Liver (tissue), 9 donors: Measurements from ENCODE around the gene AUNIP. TPM values are rescaled to one million over a fixed set of nuclear protein-coding genes. Genes with fewer than 3 reads are reported as not detected.

Experiments
- DNase-seq: peaks from one replicate; pipeline ENCODE4 v3.0.0-alpha.2; 2017; ENCODE audit warnings: low spot score
- H3K27ac ChIP-seq, 2 donors: one replicate each; pipeline ENCODE4 v1.7.0; 2013; ENCODE audit warnings: inconsistent platforms in 2 of 2, low read length in 2 of 2, control low read depth in 1 of 2, low read depth in 1 of 2, mild to moderate bottlenecking in 1 of 2
- H3K27me3 ChIP-seq, 4 donors: one replicate each; pipeline versions ENCODE4 v1.6.1 to v1.7.0; 2013; ENCODE audit warnings: low read length in 3 of 4, inconsistent platforms in 1 of 4, mild to moderate bottlenecking in 1 of 4, moderate library complexity in 1 of 4; ENCODE audit not compliant: control insufficient read depth in 4 of 4, insufficient read depth in 4 of 4
- H3K36me3 ChIP-seq, 4 donors: one replicate each; pipeline versions ENCODE4 v1.6.1 to v1.7.0; 2013; ENCODE audit warnings: low read length in 3 of 4, mild to moderate bottlenecking in 3 of 4, low read depth in 1 of 4, moderate library complexity in 1 of 4; ENCODE audit not compliant: control insufficient read depth in 4 of 4, insufficient read depth in 3 of 4
- H3K4me1 ChIP-seq, 4 donors: one replicate each; pipeline versions ENCODE4 v1.6.1 to v1.7.0; 2013; ENCODE audit warnings: low read length in 3 of 4, mild to moderate bottlenecking in 3 of 4, moderate library complexity in 1 of 4; ENCODE audit not compliant: control insufficient read depth in 4 of 4, insufficient read depth in 4 of 4
- H3K4me3 ChIP-seq, 3 donors: one replicate each; pipeline versions ENCODE4 v1.6.1 to v1.7.0; 2013; ENCODE audit warnings: low read length in 3 of 3, control low read depth in 1 of 3, low read depth in 1 of 3, mild to moderate bottlenecking in 1 of 3
- H3K9ac ChIP-seq, 2 donors: one replicate each; pipeline ENCODE4 v1.7.0; 2013; ENCODE audit warnings: low read length in 2 of 2, mild to moderate bottlenecking in 2 of 2, moderate library complexity in 2 of 2, control low read depth in 1 of 2, low read depth in 1 of 2
- H3K9me3 ChIP-seq, 4 donors: one replicate each; pipeline versions ENCODE4 v1.6.1 to v1.7.0; 2013; ENCODE audit warnings: low read length in 3 of 4; ENCODE audit not compliant: control insufficient read depth in 4 of 4
- EGR1 ChIP-seq, 2 donors: IDR thresholded peaks; 2 replicates each; pipeline ENCODE4 v1.6.1; 2016 to 2018; ENCODE audit warnings: antibody characterized with exemption in 2 of 2, low read depth in 2 of 2
- FOXA1 ChIP-seq: IDR thresholded peaks from 2 replicates; pipeline ENCODE4 v1.6.1; 2016; ENCODE audit warnings: antibody characterized with exemption
- GABPA ChIP-seq, 2 donors: IDR thresholded peaks in 1 of 2; conservative IDR thresholded peaks in 1 of 2; 2 replicates each; pipeline ENCODE4 v1.6.1; 2016; ENCODE audit warnings: antibody characterized with exemption in 2 of 2, mild to moderate bottlenecking in 1 of 2, moderate library complexity in 1 of 2
- HNF4A ChIP-seq, 2 donors: conservative IDR thresholded peaks; 2 replicates each; pipeline ENCODE4 v1.6.1; 2016; ENCODE audit warnings: antibody characterized with exemption in 2 of 2, mild to moderate bottlenecking in 2 of 2
- HNF4G ChIP-seq: IDR thresholded peaks from 2 replicates; pipeline ENCODE4 v1.6.1; 2016; ENCODE audit warnings: antibody characterized with exemption
- JUND ChIP-seq, 2 donors: IDR thresholded peaks; 2 replicates each; pipeline ENCODE4 v1.6.1; 2016; ENCODE audit warnings: antibody characterized with exemption in 2 of 2
- MAX ChIP-seq: IDR thresholded peaks from 2 replicates; pipeline ENCODE4 v1.6.1; 2016; ENCODE audit warnings: antibody characterized with exemption
- NR2F2 ChIP-seq: IDR thresholded peaks from 2 replicates; pipeline ENCODE4 v1.6.1; 2016; ENCODE audit warnings: antibody characterized with exemption
- RAD21 ChIP-seq, 2 donors: IDR thresholded peaks; 2 replicates each; pipeline ENCODE4 v1.6.1; 2016; ENCODE audit warnings: antibody characterized with exemption in 2 of 2, mild to moderate bottlenecking in 2 of 2
- RXRA ChIP-seq, 2 donors: IDR thresholded peaks; 2 replicates each; pipeline ENCODE4 v1.6.1; 2017 to 2018; ENCODE audit warnings: antibody characterized with exemption in 2 of 2, mild to moderate bottlenecking in 1 of 2
- SP1 ChIP-seq: IDR thresholded peaks from 2 replicates; pipeline ENCODE4 v1.6.1; 2018; ENCODE audit warnings: antibody characterized with exemption, mild to moderate bottlenecking
- TAF1 ChIP-seq: conservative IDR thresholded peaks from 2 replicates; pipeline ENCODE4 v1.6.1; 2016; ENCODE audit warnings: antibody characterized with exemption, mild to moderate bottlenecking
- YY1 ChIP-seq: IDR thresholded peaks from 2 replicates; pipeline ENCODE4 v1.6.1; 2016; ENCODE audit warnings: antibody characterized with exemption, mild to moderate bottlenecking
- WGBS: extraction: QIAGEN DNeasy Blood & Tissue Kit; methylation state at CpG from one replicate; pipeline ENCODE4 v1.1.7; 2013; 5-methylcytosine and 5-hydroxymethylcytosine counted together
- polyA plus RNA-seq, 2 donors: library from polyadenylated mRNA; stranded (reverse) in 1 of 2; unstranded in 1 of 2; fragments of 200-250 nt in 1 of 2; fragments of >200 nt in 1 of 2; fragmentation: Nextera tagmentation in 1 of 2; extraction: Ambion mirVana in 1 of 2; gene quantifications; one replicate each; pipeline versions ENCODE4 v1.2.1 to v1.2.3, GENCODE V29; 2013 to 2015
- total RNA-seq, 2 donors: library from RNA; depleted of rRNA; stranded (reverse); fragments of >200 nt; gene quantifications; one replicate each; pipeline ENCODE4 v1.2.3, GENCODE V29; 2014
- TF ChIP-seq, protein P1 (sequence below): IDR thresholded peaks from 2 replicates; pipeline ENCODE4 v1.6.1; 2016; ENCODE audit warnings: antibody characterized with exemption
- TF ChIP-seq, protein P2 (sequence below): IDR thresholded peaks from 2 replicates; pipeline ENCODE4 v1.6.1; 2016; ENCODE audit warnings: antibody characterized with exemption
- TF ChIP-seq, protein P3 (sequence below): fragments of 150-350 bp; IDR thresholded peaks from 2 replicates; pipeline ENCODE4 v1.5.1; 2017; ENCODE audit warnings: improper control_type of control experiment, low read depth, low read length; ENCODE audit not compliant: missing input control
- donor health status: healthy.
- donor health status: healthy.
- donor health status: healthy.
- donor health status: healthy.
- donor health status: healthy.

The AUNIP gene
- total and polyA plus RNA-seq, 4 donors, result 0.18 to 9.0 (median 0.56) TPM; not detected in 1

- 79% methylated on average over 1 of the region's 1 CpG for WGBS
- Histone ChIP-seq H3K27ac (no peak overlapping the region), H3K4me3 (no peak overlapping the region), H3K27me3 (no peaks in the 10 kb centered on the region), H3K4me1 (no peaks in the 10 kb centered on the region), H3K36me3 (peaks cover 6 to 17% (median 14%) of the 10 kb centered on the region in 4 donors), H3K9me3 (no peaks in the 10 kb centered on the region), H3K9ac (no peak overlapping the region)
- DNase-seq, result no peak
- TF ChIP-seq JUND (IDR thresholded peaks at IDR 0.05) (no peak), GABPA (IDR thresholded peaks at IDR 0.05 in 1 of 2, conservative IDR thresholded peaks at IDR 0.05 in 1 of 2) (no peak), FOXA1 (no peak), RAD21 (IDR thresholded peaks at IDR 0.05) (peak; percentile 79), NR2F2 (no peak), HNF4G (no peak), RXRA (IDR thresholded peaks at IDR 0.05) (no peak), SP1 (no peak), EGR1 (IDR thresholded peaks at IDR 0.05; ENCODE audit: low read depth in 2 of 2) (no peak), YY1 (no peak)
- TF ChIP-seq, protein P1, sequence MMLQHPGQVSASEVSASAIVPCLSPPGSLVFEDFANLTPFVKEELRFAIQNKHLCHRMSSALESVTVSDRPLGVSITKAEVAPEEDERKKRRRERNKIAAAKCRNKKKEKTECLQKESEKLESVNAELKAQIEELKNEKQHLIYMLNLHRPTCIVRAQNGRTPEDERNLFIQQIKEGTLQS, result no peak
- TF ChIP-seq, protein P2, sequence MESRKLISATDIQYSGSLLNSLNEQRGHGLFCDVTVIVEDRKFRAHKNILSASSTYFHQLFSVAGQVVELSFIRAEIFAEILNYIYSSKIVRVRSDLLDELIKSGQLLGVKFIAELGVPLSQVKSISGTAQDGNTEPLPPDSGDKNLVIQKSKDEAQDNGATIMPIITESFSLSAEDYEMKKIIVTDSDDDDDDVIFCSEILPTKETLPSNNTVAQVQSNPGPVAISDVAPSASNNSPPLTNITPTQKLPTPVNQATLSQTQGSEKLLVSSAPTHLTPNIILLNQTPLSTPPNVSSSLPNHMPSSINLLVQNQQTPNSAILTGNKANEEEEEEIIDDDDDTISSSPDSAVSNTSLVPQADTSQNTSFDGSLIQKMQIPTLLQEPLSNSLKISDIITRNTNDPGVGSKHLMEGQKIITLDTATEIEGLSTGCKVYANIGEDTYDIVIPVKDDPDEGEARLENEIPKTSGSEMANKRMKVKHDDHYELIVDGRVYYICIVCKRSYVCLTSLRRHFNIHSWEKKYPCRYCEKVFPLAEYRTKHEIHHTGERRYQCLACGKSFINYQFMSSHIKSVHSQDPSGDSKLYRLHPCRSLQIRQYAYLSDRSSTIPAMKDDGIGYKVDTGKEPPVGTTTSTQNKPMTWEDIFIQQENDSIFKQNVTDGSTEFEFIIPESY, result no peak
- TF ChIP-seq, protein P3, sequence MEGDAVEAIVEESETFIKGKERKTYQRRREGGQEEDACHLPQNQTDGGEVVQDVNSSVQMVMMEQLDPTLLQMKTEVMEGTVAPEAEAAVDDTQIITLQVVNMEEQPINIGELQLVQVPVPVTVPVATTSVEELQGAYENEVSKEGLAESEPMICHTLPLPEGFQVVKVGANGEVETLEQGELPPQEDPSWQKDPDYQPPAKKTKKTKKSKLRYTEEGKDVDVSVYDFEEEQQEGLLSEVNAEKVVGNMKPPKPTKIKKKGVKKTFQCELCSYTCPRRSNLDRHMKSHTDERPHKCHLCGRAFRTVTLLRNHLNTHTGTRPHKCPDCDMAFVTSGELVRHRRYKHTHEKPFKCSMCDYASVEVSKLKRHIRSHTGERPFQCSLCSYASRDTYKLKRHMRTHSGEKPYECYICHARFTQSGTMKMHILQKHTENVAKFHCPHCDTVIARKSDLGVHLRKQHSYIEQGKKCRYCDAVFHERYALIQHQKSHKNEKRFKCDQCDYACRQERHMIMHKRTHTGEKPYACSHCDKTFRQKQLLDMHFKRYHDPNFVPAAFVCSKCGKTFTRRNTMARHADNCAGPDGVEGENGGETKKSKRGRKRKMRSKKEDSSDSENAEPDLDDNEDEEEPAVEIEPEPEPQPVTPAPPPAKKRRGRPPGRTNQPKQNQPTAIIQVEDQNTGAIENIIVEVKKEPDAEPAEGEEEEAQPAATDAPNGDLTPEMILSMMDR, result peak; percentile 50
These were observed 21.9 kb downstream of the AUNIP start for GRCh38 chr1:25837262-25837875.

DNA sequence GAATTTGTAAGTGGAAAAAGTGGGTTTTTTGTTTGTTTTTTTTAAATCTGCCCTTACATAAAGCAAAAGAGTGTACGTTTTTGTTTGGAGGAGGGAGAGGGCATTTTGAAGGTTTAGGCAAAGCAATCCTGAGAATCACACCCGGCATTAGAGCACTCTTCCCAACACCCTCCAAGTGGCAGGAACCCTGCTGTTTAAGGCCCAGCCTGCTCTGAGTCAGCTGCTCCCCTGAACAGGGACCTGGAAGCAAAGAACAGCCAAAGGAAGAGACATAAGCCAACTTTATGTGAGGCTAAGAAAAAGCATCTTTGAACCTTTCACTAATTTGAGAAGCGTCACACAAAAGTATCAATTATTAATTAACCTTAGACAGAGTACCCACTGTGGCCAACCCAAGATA lies 22.6 kb downstream of the AUNIP start:
- Histone ChIP-seq H3K9ac (no peak overlapping the region), H3K9me3 (no peaks in the 10 kb centered on the region), H3K4me3 (no peak overlapping the region), H3K4me1 (no peaks in the 10 kb centered on the region), H3K27ac (no peak overlapping the region), H3K27me3 (no peaks in the 10 kb centered on the region), H3K36me3 (peaks cover 6 to 22% (median 21%) of the 10 kb centered on the region in 4 donors)
- TF ChIP-seq TAF1 (no peak), HNF4A (conservative IDR thresholded peaks at IDR 0.05) (no peak), GABPA (IDR thresholded peaks at IDR 0.05 in 1 of 2, conservative IDR thresholded peaks at IDR 0.05 in 1 of 2) (no peak), MAX (no peak)
- 77% methylated on average over 3 of the region's 3 CpGs for WGBS
- DNase-seq, result no peak
